NCI-H526 treated with DMSO at 0.1 percent for 48 hours (cell line): Measurements from ENCODE around the gene SH3GL1.

Experiments used
- DNase-seq: peaks from one replicate; lab custom pipeline; 2025; lab: John Stamatoyannopoulos, UW

The SH3GL1 gene

GRCh38 chr19:4400135-4400936 is at the start of gene SH3GL1:
Gene SH3GL1 (minus strand): TSS chr19:4400547. CDS start chr19:4400368, 179 bp downstream.
- peak; percentile 65 for DNase-seq

- no peak for DNase-seq
These were observed 49.3 kb upstream of the SH3GL1 start for GRCh38 chr19:4449639-4450028.

- no peak for DNase-seq
These were observed 48.8 kb upstream of the SH3GL1 start for GRCh38 chr19:4449022-4449638.

GRCh38 chr19:4448147-4448985 is 48.0 kb upstream of the SH3GL1 start:
- no peak for DNase-seq

GRCh38 chr19:4447327-4448146 is 47.2 kb upstream of the SH3GL1 start:
- no peak for DNase-seq

- no peak for DNase-seq
These were observed 46.4 kb upstream of the SH3GL1 start for GRCh38 chr19:4446704-4447200.

- no peak for DNase-seq
These were observed 45.8 kb upstream of the SH3GL1 start for GRCh38 chr19:4445963-4446703.

- DNase-seq = no peak
These were observed 44.7 kb upstream of the SH3GL1 start for GRCh38 chr19:4444765-4445741.

GRCh38 chr19:4443966-4444764 is 43.8 kb upstream of the SH3GL1 start:
- no peak for DNase-seq

GRCh38 chr19:4443188-4443587 is 42.8 kb upstream of the SH3GL1 start:
- DNase-seq = no peak

- DNase-seq = no peak
These were observed 42.4 kb upstream of the SH3GL1 start for GRCh38 chr19:4442819-4443146.

- DNase-seq = no peak
These were observed 41.9 kb upstream of the SH3GL1 start for GRCh38 chr19:4441994-4442818.

- no peak for DNase-seq
These were observed 38.9 kb upstream of the SH3GL1 start for GRCh38 chr19:4439243-4439642.

GRCh38 chr19:4437103-4437502 is 36.8 kb upstream of the SH3GL1 start:
- no peak for DNase-seq

- DNase-seq = no peak
These were observed 35.9 kb upstream of the SH3GL1 start for GRCh38 chr19:4436231-4436630.

GRCh38 chr19:4434391-4434790 is 34.0 kb upstream of the SH3GL1 start:
- no peak for DNase-seq

- DNase-seq = no peak
These were observed 32.7 kb upstream of the SH3GL1 start for GRCh38 chr19:4432918-4433506.
